Measurements from ENCODE around the gene CITED4.
"Not testable (repeated sequence)": the region's sequence is repeated elsewhere in the genome, so short reads cannot be mapped to it uniquely, and the experiment has no call there.

CITED4 gene

GRCh38 chr1:40862008-40862863 lies at the start of gene CITED4:
Gene CITED4, minus strand, starts transcription at chr1:40862363. Its CDS starts 236 bp downstream, at chr1:40862127.
- peak; percentile 91 to 97 (median 94) for DNase-seq

- DNase-seq, result no peak
These were observed 48.9 kb upstream of the CITED4 start for GRCh38 chr1:40911105-40911504.

GRCh38 chr1:40909281-40909680 lies 47.1 kb upstream of the CITED4 start:
- DNase-seq, result no peak

- no peak for DNase-seq
These were observed 46.2 kb upstream of the CITED4 start for GRCh38 chr1:40908350-40908749.

- DNase-seq, result no peak
These were observed 45.7 kb upstream of the CITED4 start for GRCh38 chr1:40907899-40908298.

GRCh38 chr1:40906781-40907400 lies 44.7 kb upstream of the CITED4 start:
- no peak for DNase-seq

GRCh38 chr1:40905061-40905460 lies 42.9 kb upstream of the CITED4 start:
- DNase-seq, result no peak

GRCh38 chr1:40903106-40903505 lies 40.9 kb upstream of the CITED4 start:
- DNase-seq, result no peak

GRCh38 chr1:40901886-40902852 lies 40.0 kb upstream of the CITED4 start:
- DNase-seq, result no peak

- DNase-seq, result no peak
These were observed 37.2 kb upstream of the CITED4 start for GRCh38 chr1:40899230-40899870.

GRCh38 chr1:40898431-40898901 lies 36.3 kb upstream of the CITED4 start:
- no peak for DNase-seq

GRCh38 chr1:40897513-40897912 lies 35.4 kb upstream of the CITED4 start:
- no peak for DNase-seq

- no peak for DNase-seq
These were observed 34.3 kb upstream of the CITED4 start for GRCh38 chr1:40896482-40896881.

GRCh38 chr1:40895601-40896000 lies 33.4 kb upstream of the CITED4 start:
- no peak for DNase-seq

GRCh38 chr1:40894858-40895257 lies 32.7 kb upstream of the CITED4 start:
- DNase-seq, result not testable (repeated sequence)

GRCh38 chr1:40894455-40894854 lies 32.3 kb upstream of the CITED4 start:
- DNase-seq, result no peak

GRCh38 chr1:40893946-40894345 lies 31.8 kb upstream of the CITED4 start:
- DNase-seq, result no peak

GRCh38 chr1:40892354-40892753 lies 30.2 kb upstream of the CITED4 start:
- DNase-seq, result no peak

GRCh38 chr1:40890771-40891170 lies 28.6 kb upstream of the CITED4 start:
- no peak for DNase-seq

- DNase-seq, result no peak
These were observed 25.5 kb upstream of the CITED4 start for GRCh38 chr1:40887652-40888051.

- no peak for DNase-seq
These were observed 24.8 kb upstream of the CITED4 start for GRCh38 chr1:40887012-40887378.

GRCh38 chr1:40886318-40887011 lies 24.3 kb upstream of the CITED4 start:
- DNase-seq, result no peak

Measured in activated naive CD4-positive, alpha-beta T cell (primary cell).